Measurements from ENCODE around the gene FBXO7. TPM values are rescaled to one million over a fixed set of nuclear protein-coding genes. Genes with fewer than 3 reads are reported as not detected.
"Not testable (repeated sequence)": the region's sequence is repeated elsewhere in the genome, so short reads cannot be mapped to it uniquely, and the experiment has no call there.

The FBXO7 gene
- total RNA-seq: 10 to 100 TPM; 80.1 to 83.1 TPM

- ChIA-PET POLR2A (interaction anchor here (0.6 to 2.9 kb wide), 7 partner anchors 11 to 584 kb away, joined by 3 to 18 read pairs (median 3); partner anchors contain the start of genes RTCB and SYN3), CTCF (interaction anchor here (0.5 to 3.1 kb wide), 4 partner anchors 11 to 642 kb away, joined by 3 to 8 read pairs (median 4); no protein-coding TSS in a partner anchor)
Measured at GRCh38 chr22:32474635-32475467, at the start of gene FBXO7. FBXO7 (plus strand) TSS chr22:32474811; CDS start chr22:32475003, 192 bp downstream.

- CTCF ChIA-PET: no interaction called here
Measured at GRCh38 chr22:32426881-32427280, 47.7 kb upstream of the FBXO7 start.

GRCh38 chr22:32430352-32430751 lies 44.3 kb upstream of the FBXO7 start:
- POLR2A ChIA-PET: no interaction called here
- CTCF ChIA-PET: no interaction called here

More at GRCh38 chr22:32426881-32427280, 47.7 kb upstream of the FBXO7 start:
- POLR2A ChIA-PET: no interaction called here

- POLR2A ChIA-PET: interaction anchor here (0.6 kb wide), 1 partner anchor 32 kb away, joined by 3 read pairs; no protein-coding TSS in a partner anchor
- CTCF ChIA-PET: interaction anchor here (0.9 kb wide), 1 partner anchor 340 kb away, joined by 3 read pairs; no protein-coding TSS in a partner anchor
Measured at GRCh38 chr22:32444068-32444467, 30.5 kb upstream of the FBXO7 start.

- POLR2A ChIA-PET: no interaction called here
- CTCF ChIA-PET: no interaction called here
Measured at GRCh38 chr22:32446321-32446720, 28.3 kb upstream of the FBXO7 start.

GRCh38 chr22:32448980-32449379 lies 25.6 kb upstream of the FBXO7 start:
- POLR2A ChIA-PET: no interaction called here
- CTCF ChIA-PET: interaction anchor here (0.6 to 0.7 kb wide), 2 partner anchors 161 to 498 kb away, joined by 3 to 4 read pairs; no protein-coding TSS in a partner anchor

GRCh38 chr22:32457031-32457430 lies 17.6 kb upstream of the FBXO7 start:
- POLR2A ChIA-PET: no interaction called here
- CTCF ChIA-PET: no interaction called here

- POLR2A ChIA-PET: no interaction called here
- CTCF ChIA-PET: no interaction called here
Measured at GRCh38 chr22:32462452-32462851, 12.2 kb upstream of the FBXO7 start.

GRCh38 chr22:32465661-32466060 lies 8.9 kb upstream of the FBXO7 start:
- POLR2A ChIA-PET: no interaction called here
- CTCF ChIA-PET: no interaction called here

- CTCF ChIA-PET: no interaction called here
- POLR2A ChIA-PET: no interaction called here
Measured at GRCh38 chr22:32466496-32466895, 8.1 kb upstream of the FBXO7 start.

GRCh38 chr22:32469799-32470212 lies 4.8 kb upstream of the FBXO7 start:
- ChIA-PET POLR2A (no interaction called here), CTCF (no interaction called here)

GRCh38 chr22:32473388-32473952 lies 1.1 kb upstream of the FBXO7 start:
- POLR2A ChIA-PET: interaction anchor here (0.6 to 2.9 kb wide), 3 partner anchors 20 to 61 kb away, joined by 3 to 18 read pairs (median 5); partner anchors contain the start of gene RTCB
- CTCF ChIA-PET: interaction anchor here (0.6 to 3.1 kb wide), 6 partner anchors 12 to 503 kb away, joined by 4 to 8 read pairs (median 4); no protein-coding TSS in a partner anchor

GRCh38 chr22:32475468-32476010 lies 928 bp downstream of the FBXO7 start:
- CTCF ChIA-PET: interaction anchor here (3.1 kb wide), 1 partner anchor 10 kb away, joined by 8 read pairs; no protein-coding TSS in a partner anchor
- POLR2A ChIA-PET: interaction anchor here (0.8 to 2.9 kb wide), 5 partner anchors 10 to 583 kb away, joined by 3 to 18 read pairs (median 3); partner anchors contain the start of genes RTCB and SYN3

- POLR2A ChIA-PET: no interaction called here
- CTCF ChIA-PET: no interaction called here
Measured at GRCh38 chr22:32476281-32477195, 1.9 kb downstream of the FBXO7 start.

- ChIA-PET POLR2A (no interaction called here), CTCF (no interaction called here)
Measured at GRCh38 chr22:32477596-32477995, 3.0 kb downstream of the FBXO7 start.

- CTCF ChIA-PET: interaction anchor here (0.7 kb wide), 1 partner anchor 519 kb away, joined by 3 read pairs; no protein-coding TSS in a partner anchor
- POLR2A ChIA-PET: not testable (repeated sequence)
Measured at GRCh38 chr22:32478552-32478951, 3.9 kb downstream of the FBXO7 start.

GRCh38 chr22:32478994-32479393 lies 4.4 kb downstream of the FBXO7 start:
- CTCF ChIA-PET: interaction anchor here (0.7 kb wide), 1 partner anchor 519 kb away, joined by 3 read pairs; no protein-coding TSS in a partner anchor

GRCh38 chr22:32480238-32480637 lies 5.6 kb downstream of the FBXO7 start:
- CTCF ChIA-PET: interaction anchor here (1.7 kb wide), 1 partner anchor 68 kb away, joined by 4 read pairs; the partner anchor contains the start of gene RTCB
- POLR2A ChIA-PET: no interaction called here

More at GRCh38 chr22:32478994-32479393, 4.4 kb downstream of the FBXO7 start:
- POLR2A ChIA-PET: no interaction called here

GRCh38 chr22:32482708-32483107 lies 8.1 kb downstream of the FBXO7 start:
- POLR2A ChIA-PET: no interaction called here
- CTCF ChIA-PET: no interaction called here

Measured in activated CD8-positive, alpha-beta memory T cell treated with anti-CD3 and anti-CD28 coated beads for 36 hours (primary cell).